ENCODE results near the gene DPEP2. TPM values are rescaled to one million over a fixed set of nuclear protein-coding genes. Genes with fewer than 3 reads are reported as not detected.

DPEP2 gene
- total and polyA plus RNA-seq, 2 of the 13 experiments (the other 11 are each of a cell fraction or from before 2014, with no cell fraction given), result 0.18 TPM; not detected in 1

- peak; percentile 34; the same call in 1 of the 2 replicates for TF ChIP-seq CTCF (CRISPR knock-in tag; IDR thresholded peaks at IDR 0.05)
- 0 out of 2 replicates have a peak, but pooled peaks have one; percentile 70 for TF ChIP-seq ZNF614 (CRISPR knock-in tag; IDR thresholded peaks at IDR 0.05; ENCODE audit: borderline replicate concordance)
- TF ChIP-seq HHEX (CRISPR knock-in tag; IDR thresholded peaks at IDR 0.05), result 0 out of 2 replicates have a peak, but pooled peaks have one; percentile 16
- TF ChIP-seq DNMT3B (CRISPR knock-in tag; conservative IDR thresholded peaks at IDR 0.05), result no peak; the same call in none of the 2 replicates
- no peak for TF ChIP-seq GZF1 (CRISPR knock-in tag; IDR thresholded peaks at IDR 0.05)
- no peak; the same call in 1 of the 2 replicates for TF ChIP-seq PAWR (CRISPR knock-in tag; IDR thresholded peaks at IDR 0.05; ENCODE audit: borderline replicate concordance)
- TF ChIP-seq, protein P1, sequence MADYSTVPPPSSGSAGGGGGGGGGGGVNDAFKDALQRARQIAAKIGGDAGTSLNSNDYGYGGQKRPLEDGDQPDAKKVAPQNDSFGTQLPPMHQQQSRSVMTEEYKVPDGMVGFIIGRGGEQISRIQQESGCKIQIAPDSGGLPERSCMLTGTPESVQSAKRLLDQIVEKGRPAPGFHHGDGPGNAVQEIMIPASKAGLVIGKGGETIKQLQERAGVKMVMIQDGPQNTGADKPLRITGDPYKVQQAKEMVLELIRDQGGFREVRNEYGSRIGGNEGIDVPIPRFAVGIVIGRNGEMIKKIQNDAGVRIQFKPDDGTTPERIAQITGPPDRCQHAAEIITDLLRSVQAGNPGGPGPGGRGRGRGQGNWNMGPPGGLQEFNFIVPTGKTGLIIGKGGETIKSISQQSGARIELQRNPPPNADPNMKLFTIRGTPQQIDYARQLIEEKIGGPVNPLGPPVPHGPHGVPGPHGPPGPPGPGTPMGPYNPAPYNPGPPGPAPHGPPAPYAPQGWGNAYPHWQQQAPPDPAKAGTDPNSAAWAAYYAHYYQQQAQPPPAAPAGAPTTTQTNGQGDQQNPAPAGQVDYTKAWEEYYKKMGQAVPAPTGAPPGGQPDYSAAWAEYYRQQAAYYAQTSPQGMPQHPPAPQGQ (CRISPR knock-in tag; IDR thresholded peaks at IDR 0.05; ENCODE audit: borderline replicate concordance), result no peak
- TF ChIP-seq AGO1 (IDR thresholded peaks at IDR 0.05; ENCODE audit: low read depth, low read length, poor library complexity, severe bottlenecking), result no peak
- TF ChIP-seq NONO (IDR thresholded peaks at IDR 0.05), result no peak
- peak; percentile 99 for TF ChIP-seq NONO (CRISPR knock-in tag; conservative IDR thresholded peaks at IDR 0.05)
- TF ChIP-seq, protein P2, sequence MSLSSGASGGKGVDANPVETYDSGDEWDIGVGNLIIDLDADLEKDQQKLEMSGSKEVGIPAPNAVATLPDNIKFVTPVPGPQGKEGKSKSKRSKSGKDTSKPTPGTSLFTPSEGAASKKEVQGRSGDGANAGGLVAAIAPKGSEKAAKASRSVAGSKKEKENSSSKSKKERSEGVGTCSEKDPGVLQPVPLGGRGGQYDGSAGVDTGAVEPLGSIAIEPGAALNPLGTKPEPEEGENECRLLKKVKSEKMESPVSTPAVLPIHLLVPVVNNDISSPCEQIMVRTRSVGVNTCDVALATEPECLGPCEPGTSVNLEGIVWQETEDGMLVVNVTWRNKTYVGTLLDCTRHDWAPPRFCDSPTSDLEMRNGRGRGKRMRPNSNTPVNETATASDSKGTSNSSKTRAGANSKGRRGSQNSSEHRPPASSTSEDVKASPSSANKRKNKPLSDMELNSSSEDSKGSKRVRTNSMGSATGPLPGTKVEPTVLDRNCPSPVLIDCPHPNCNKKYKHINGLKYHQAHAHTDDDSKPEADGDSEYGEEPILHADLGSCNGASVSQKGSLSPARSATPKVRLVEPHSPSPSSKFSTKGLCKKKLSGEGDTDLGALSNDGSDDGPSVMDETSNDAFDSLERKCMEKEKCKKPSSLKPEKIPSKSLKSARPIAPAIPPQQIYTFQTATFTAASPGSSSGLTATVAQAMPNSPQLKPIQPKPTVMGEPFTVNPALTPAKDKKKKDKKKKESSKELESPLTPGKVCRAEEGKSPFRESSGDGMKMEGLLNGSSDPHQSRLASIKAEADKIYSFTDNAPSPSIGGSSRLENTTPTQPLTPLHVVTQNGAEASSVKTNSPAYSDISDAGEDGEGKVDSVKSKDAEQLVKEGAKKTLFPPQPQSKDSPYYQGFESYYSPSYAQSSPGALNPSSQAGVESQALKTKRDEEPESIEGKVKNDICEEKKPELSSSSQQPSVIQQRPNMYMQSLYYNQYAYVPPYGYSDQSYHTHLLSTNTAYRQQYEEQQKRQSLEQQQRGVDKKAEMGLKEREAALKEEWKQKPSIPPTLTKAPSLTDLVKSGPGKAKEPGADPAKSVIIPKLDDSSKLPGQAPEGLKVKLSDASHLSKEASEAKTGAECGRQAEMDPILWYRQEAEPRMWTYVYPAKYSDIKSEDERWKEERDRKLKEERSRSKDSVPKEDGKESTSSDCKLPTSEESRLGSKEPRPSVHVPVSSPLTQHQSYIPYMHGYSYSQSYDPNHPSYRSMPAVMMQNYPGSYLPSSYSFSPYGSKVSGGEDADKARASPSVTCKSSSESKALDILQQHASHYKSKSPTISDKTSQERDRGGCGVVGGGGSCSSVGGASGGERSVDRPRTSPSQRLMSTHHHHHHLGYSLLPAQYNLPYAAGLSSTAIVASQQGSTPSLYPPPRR (CRISPR knock-in tag; IDR thresholded peaks at IDR 0.05; ENCODE audit: borderline replicate concordance), result no peak; the same call in 1 of the 2 replicates
- TF ChIP-seq SIN3A (IDR thresholded peaks at IDR 0.05; ENCODE audit: borderline replicate concordance, low read depth, low read length), result peak; percentile 92; the same call in 1 of the 2 replicates
Measured at GRCh38 chr16:68022728-68023537, 23.6 kb upstream of the DPEP2 start, which contains the start of the genes DDX28 and DUS2 (continued).

Measured in HepG2 (cell line).